DND-41 (cell line): Measurements from ENCODE around the gene DAB1.

Experiments used
- CTCF ChIP-seq: IDR thresholded peaks from 2 replicates; pipeline ENCODE4 v1.5.1; 2012; ENCODE audit warnings: borderline replicate concordance, low read length, moderate library complexity, mild to moderate bottlenecking; ENCODE audit not compliant: poor library complexity, severe bottlenecking; ENCODE audit errors: extremely low read depth
- EZH2 ChIP-seq: IDR thresholded peaks from 3 replicates; pipeline ENCODE4 v1.6.1; 2012; ENCODE audit warnings: borderline replicate concordance, low read depth, mild to moderate bottlenecking, moderate library complexity, low read length, inconsistent platforms; ENCODE audit not compliant: severe bottlenecking

DNA sequence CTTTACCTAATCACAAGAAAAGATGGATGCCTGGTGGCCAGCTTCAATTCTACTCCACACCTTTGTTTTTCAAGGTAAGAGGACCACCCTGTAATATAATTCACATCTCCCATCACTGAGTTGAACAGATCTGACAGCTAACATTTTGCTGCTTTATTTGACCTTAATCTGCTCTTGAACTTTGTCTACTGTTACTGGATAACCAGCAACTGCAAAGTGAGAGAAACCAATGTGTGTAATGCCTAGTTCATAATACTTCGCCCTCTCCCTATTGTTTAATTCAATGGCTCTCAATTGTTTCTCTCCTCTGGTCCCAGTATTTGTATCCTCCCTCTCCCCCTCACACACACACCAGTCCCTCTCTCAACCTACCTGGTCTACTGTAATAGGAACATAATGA is 214.4 kb downstream of the DAB1 start:
- no peak for TF ChIP-seq CTCF
- TF ChIP-seq EZH2, result no peak
